Prostate gland (tissue), 2 donors: ENCODE data around the gene ARHGAP24. TPM values are rescaled to one million over a fixed set of nuclear protein-coding genes. Genes with fewer than 3 reads are reported as not detected.

ENCODE experiments used
- DNase-seq: peaks from one replicate; pipeline ENCODE4 v3.0.0-alpha.2; 2019; ENCODE audit warnings: low spot score
- H3K27ac ChIP-seq, 2 donors: fragments of 200-600 bp; sonication (generic); 2 replicates each; pipeline ENCODE4 v1.5.1; 2017 to 2019
- H3K27me3 ChIP-seq: fragments of 200-600 bp; sonication (generic); replicated peaks from 2 replicates; pipeline ENCODE4 v1.5.1; 2019; ENCODE audit not compliant: insufficient read depth
- H3K36me3 ChIP-seq, 2 donors: fragments of 200-600 bp; sonication (generic); 1 replicate in 1 of 2; 2 replicates in 1 of 2; pipeline versions ENCODE4 v1.5.1 to v1.8.1; 2017 to 2019
- H3K4me1 ChIP-seq: fragments of 200-600 bp; sonication (generic); replicated peaks from 2 replicates; pipeline ENCODE4 v1.5.1; 2019
- H3K4me3 ChIP-seq, 2 donors: fragments of 200-600 bp; sonication (generic); 2 replicates each; pipeline ENCODE4 v1.5.1; 2017 to 2019
- H3K9me3 ChIP-seq: fragments of 200-600 bp; sonication (generic); 2 replicates; pipeline ENCODE4 v1.5.1; 2017
- CTCF ChIP-seq, 4 experiments: fragments of 200-600 bp in 2 of 4; fragments of 450-650 bp in 2 of 4; sonication (generic) in 2 of 4; IDR thresholded peaks; 1 replicate in 3 of 4; 2 replicates in 1 of 4; pipeline ENCODE4 v1.5.1; 2016 to 2019; ENCODE audit warnings: antibody characterized with exemption in 4 of 4, mild to moderate bottlenecking in 2 of 4, moderate library complexity in 2 of 4
- POLR2A ChIP-seq: fragments of 450-650 bp; IDR thresholded peaks from one replicate; pipeline ENCODE4 v1.6.1; 2016; ENCODE audit warnings: antibody characterized with exemption, mild to moderate bottlenecking
- POLR2AphosphoS5 ChIP-seq: sonication (generic); formaldehyde crosslinking; IDR thresholded peaks from one replicate; pipeline ENCODE4 v1.6.1; 2017; ENCODE audit warnings: antibody characterized with exemption
- WGBS: methylation state at CpG from one replicate; pipeline ENCODE4 v1.1.5; 2018; 5-methylcytosine and 5-hydroxymethylcytosine counted together
- intact Hi-C: fragments of 100-400 bp; cut with DNase I; formaldehyde crosslinking; loops from one replicate; pipeline ENCODE4 v1.14.2; 2022
- total RNA-seq, 2 donors: library from RNA; depleted of rRNA; stranded (reverse); fragments of >200 nt; gene quantifications; one replicate each; pipeline ENCODE4 v1.1.0, GENCODE V29; 2016

Gene ARHGAP24
- total RNA-seq, 2 donors from 2014 or later: 6.7 to 7.4 TPM

GRCh38 chr4:85919200-85919887, 444.4 kb downstream of the ARHGAP24 start:
- DNase-seq: no peak
- no peak for TF ChIP-seq POLR2A
- TF ChIP-seq CTCF (IDR thresholded peaks at IDR 0.05): no peak
- TF ChIP-seq POLR2AphosphoS5: no peak
- Histone ChIP-seq H3K4me3 (no peak overlapping the region), H3K9me3 (no peaks in the 10 kb centered on the region), H3K27ac (no peak overlapping the region), H3K36me3 (no peaks in the 10 kb centered on the region), H3K4me1 (no peaks in the 10 kb centered on the region), H3K27me3 (no peaks in the 10 kb centered on the region)
- 94% methylated on average over 6 of the region's 6 CpGs for WGBS
- intact Hi-C loops: no loop called here

- 95% methylated on average over 6 of the region's 6 CpGs for WGBS
Observed at GRCh38 chr4:85925071-85925470, 450.1 kb downstream of the ARHGAP24 start.

GRCh38 chr4:85928775-85929591, 454.0 kb downstream of the ARHGAP24 start:
- Histone ChIP-seq H3K4me1 (no peaks in the 10 kb centered on the region), H3K4me3 (no peak overlapping the region), H3K27ac (no peak overlapping the region), H3K27me3 (no peaks in the 10 kb centered on the region), H3K36me3 (no peaks in the 10 kb centered on the region), H3K9me3 (no peaks in the 10 kb centered on the region)
- WGBS: 67% methylated on average over 5 of the region's 5 CpGs
- TF ChIP-seq CTCF (IDR thresholded peaks at IDR 0.05): no peak
- TF ChIP-seq POLR2AphosphoS5: no peak
- TF ChIP-seq POLR2A: no peak
- no peak for DNase-seq
- intact Hi-C loops: no loop called here

More at GRCh38 chr4:85925071-85925470, 450.1 kb downstream of the ARHGAP24 start:
- Histone ChIP-seq H3K4me3 (no peak overlapping the region), H3K27me3 (no peaks in the 10 kb centered on the region), H3K4me1 (no peaks in the 10 kb centered on the region), H3K36me3 (no peaks in the 10 kb centered on the region), H3K27ac (no peak overlapping the region), H3K9me3 (no peaks in the 10 kb centered on the region)
- TF ChIP-seq POLR2AphosphoS5 (no peak), CTCF (IDR thresholded peaks at IDR 0.05) (no peak), POLR2A (no peak)
- DNase-seq: no peak
- intact Hi-C loops: no loop called here

- Histone ChIP-seq H3K4me3 (no peak overlapping the region), H3K27ac (no peak overlapping the region), H3K9me3 (no peaks in the 10 kb centered on the region), H3K27me3 (no peaks in the 10 kb centered on the region), H3K36me3 (no peaks in the 10 kb centered on the region), H3K4me1 (no peaks in the 10 kb centered on the region)
- DNase-seq: no peak
- 15% methylated on average over 10 of the region's 10 CpGs for WGBS
- intact Hi-C loops: no loop called here
- TF ChIP-seq POLR2AphosphoS5 (no peak), POLR2A (no peak), CTCF (IDR thresholded peaks at IDR 0.05) (no peak)
Observed at GRCh38 chr4:85929961-85930665, 455.2 kb downstream of the ARHGAP24 start.
